Neural cell (in vitro differentiated cells): ENCODE measurements around the gene C14orf180. TPM values are rescaled to one million over a fixed set of nuclear protein-coding genes. Genes with fewer than 3 reads are reported as not detected.

ENCODE experiments used
- H2AFZ ChIP-seq: fragments of 200-600, 300-800 bp; sonication (generic), shearing (Covaris generic); 2 replicates; pipeline ENCODE4 v1.6.0; 2014; ENCODE audit warnings: low read depth, mild to moderate bottlenecking, antibody characterized with exemption, low read length, moderate library complexity
- H3F3A ChIP-seq: fragments of 200-600 bp; shearing (Covaris generic); 2 replicates; pipeline ENCODE4 v1.6.1; 2016; ENCODE audit warnings: mild to moderate bottlenecking, moderate library complexity, mixed read lengths, antibody characterized with exemption, low read length; ENCODE audit not compliant: insufficient read depth, poor library complexity, severe bottlenecking
- H3K27ac ChIP-seq: fragments of 200-600, 300-800 bp; sonication (generic), shearing (Covaris generic); 2 replicates; pipeline ENCODE4 v1.5.1; 2014; ENCODE audit warnings: mild to moderate bottlenecking, low read length, moderate library complexity
- H3K27me3 ChIP-seq: fragments of 300-800, 200-600 bp; sonication (generic), shearing (Covaris generic); 2 replicates; pipeline ENCODE4 v1.6.0; 2014; ENCODE audit warnings: mild to moderate bottlenecking, low read depth, low read length, moderate library complexity; ENCODE audit not compliant: insufficient read depth
- H3K36me3 ChIP-seq: fragments of 300-800, 200-600 bp; sonication (generic), shearing (Covaris generic); 2 replicates; pipeline ENCODE4 v1.5.1; 2014; ENCODE audit warnings: mild to moderate bottlenecking, antibody characterized with exemption, low read length, moderate library complexity; ENCODE audit not compliant: insufficient read depth
- H3K4me2 ChIP-seq: fragments of 300-800, 200-600 bp; sonication (generic), shearing (Covaris generic); 2 replicates; pipeline ENCODE4 v1.6.0; 2014; ENCODE audit warnings: mild to moderate bottlenecking, low read length
- H3K4me3 ChIP-seq: fragments of 300-800, 200-600 bp; sonication (generic), shearing (Covaris generic); 2 replicates; pipeline ENCODE4 v1.5.1; 2014; ENCODE audit warnings: mild to moderate bottlenecking, low read length, moderate library complexity
- H3K79me2 ChIP-seq: fragments of 200-600 bp; shearing (Covaris generic); replicated peaks from 2 replicates; pipeline ENCODE4 v1.6.0; 2014; ENCODE audit warnings: mild to moderate bottlenecking, low read length, moderate library complexity; ENCODE audit not compliant: insufficient read depth
- H3K9ac ChIP-seq: fragments of 300-800, 200-600 bp; sonication (generic), shearing (Covaris generic); 2 replicates; pipeline ENCODE4 v1.6.1; 2016; ENCODE audit warnings: mild to moderate bottlenecking, low read length, mixed read lengths
- H3K9me2 ChIP-seq: fragments of 200-600 bp; shearing (Covaris generic); 2 replicates; pipeline ENCODE4 v1.6.1; 2016; ENCODE audit warnings: mild to moderate bottlenecking, low read length, mixed read lengths; ENCODE audit not compliant: insufficient read depth
- H3K9me3 ChIP-seq: fragments of 200-600, 300-800 bp; sonication (generic), shearing (Covaris generic); 2 replicates; pipeline ENCODE4 v1.6.1; 2016; ENCODE audit warnings: mild to moderate bottlenecking, mixed run types, low read length, moderate library complexity, mixed read lengths
- H4K20me1 ChIP-seq: fragments of 200-600 bp; shearing (Covaris generic); 2 replicates; pipeline ENCODE4 v1.6.1; 2016; ENCODE audit warnings: mild to moderate bottlenecking, mixed run types; ENCODE audit not compliant: insufficient read depth
- EP300 ChIP-seq: fragments of 450-650 bp; conservative IDR thresholded peaks from 2 replicates; pipeline ENCODE4 v1.6.1; 2014; ENCODE audit warnings: antibody characterized with exemption, mild to moderate bottlenecking, moderate library complexity; ENCODE audit not compliant: poor library complexity, severe bottlenecking
- POLR2AphosphoS5 ChIP-seq: IDR thresholded peaks from 2 replicates; pipeline ENCODE4 v1.6.1; 2012
- RAD21 ChIP-seq: fragments of 450-650 bp; conservative IDR thresholded peaks from 2 replicates; pipeline ENCODE4 v1.6.1; 2014; ENCODE audit warnings: antibody characterized with exemption, mild to moderate bottlenecking, moderate library complexity
- polyA plus RNA-seq: library from polyadenylated mRNA; depleted of rRNA; stranded (reverse); fragments of >200 nt; gene quantifications from 2 replicates; pipeline ENCODE4 v1.2.3, GENCODE V29; 2014
- TF ChIP-seq, protein P1 (sequence below): IDR thresholded peaks from 2 replicates; pipeline ENCODE4 v1.6.1; 2012; ENCODE audit warnings: borderline replicate concordance

C14orf180 gene
- polyA plus RNA-seq, 1 donor from 2014 or later = not detected

- H3K9me3 ChIP-seq = no peaks in the 10 kb centered on the region
- no peaks in the 10 kb centered on the region for H3K9me2 ChIP-seq
- TF ChIP-seq, protein P1, sequence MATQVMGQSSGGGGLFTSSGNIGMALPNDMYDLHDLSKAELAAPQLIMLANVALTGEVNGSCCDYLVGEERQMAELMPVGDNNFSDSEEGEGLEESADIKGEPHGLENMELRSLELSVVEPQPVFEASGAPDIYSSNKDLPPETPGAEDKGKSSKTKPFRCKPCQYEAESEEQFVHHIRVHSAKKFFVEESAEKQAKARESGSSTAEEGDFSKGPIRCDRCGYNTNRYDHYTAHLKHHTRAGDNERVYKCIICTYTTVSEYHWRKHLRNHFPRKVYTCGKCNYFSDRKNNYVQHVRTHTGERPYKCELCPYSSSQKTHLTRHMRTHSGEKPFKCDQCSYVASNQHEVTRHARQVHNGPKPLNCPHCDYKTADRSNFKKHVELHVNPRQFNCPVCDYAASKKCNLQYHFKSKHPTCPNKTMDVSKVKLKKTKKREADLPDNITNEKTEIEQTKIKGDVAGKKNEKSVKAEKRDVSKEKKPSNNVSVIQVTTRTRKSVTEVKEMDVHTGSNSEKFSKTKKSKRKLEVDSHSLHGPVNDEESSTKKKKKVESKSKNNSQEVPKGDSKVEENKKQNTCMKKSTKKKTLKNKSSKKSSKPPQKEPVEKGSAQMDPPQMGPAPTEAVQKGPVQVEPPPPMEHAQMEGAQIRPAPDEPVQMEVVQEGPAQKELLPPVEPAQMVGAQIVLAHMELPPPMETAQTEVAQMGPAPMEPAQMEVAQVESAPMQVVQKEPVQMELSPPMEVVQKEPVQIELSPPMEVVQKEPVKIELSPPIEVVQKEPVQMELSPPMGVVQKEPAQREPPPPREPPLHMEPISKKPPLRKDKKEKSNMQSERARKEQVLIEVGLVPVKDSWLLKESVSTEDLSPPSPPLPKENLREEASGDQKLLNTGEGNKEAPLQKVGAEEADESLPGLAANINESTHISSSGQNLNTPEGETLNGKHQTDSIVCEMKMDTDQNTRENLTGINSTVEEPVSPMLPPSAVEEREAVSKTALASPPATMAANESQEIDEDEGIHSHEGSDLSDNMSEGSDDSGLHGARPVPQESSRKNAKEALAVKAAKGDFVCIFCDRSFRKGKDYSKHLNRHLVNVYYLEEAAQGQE = no peak
- no peak for TF ChIP-seq EP300
- TF ChIP-seq RAD21 = no peak
- H3F3A ChIP-seq = no peaks in the 10 kb centered on the region
- H3K9ac ChIP-seq = peak overlapping the region; percentile 52
- H3K36me3 ChIP-seq = no peaks in the 10 kb centered on the region
- peak overlapping the region; percentile 45 for H2AFZ ChIP-seq
- peaks cover 27% of the 10 kb centered on the region for H3K27me3 ChIP-seq
- no peak overlapping the region for H3K4me2 ChIP-seq
- no peaks in the 10 kb centered on the region for H4K20me1 ChIP-seq
- H3K27ac ChIP-seq = no peak overlapping the region
- H3K79me2 ChIP-seq = no peaks in the 10 kb centered on the region
- H3K4me3 ChIP-seq = peak overlapping the region; percentile 62
Observed at GRCh38 chr14:104603711-104604401, 24.3 kb downstream of the C14orf180 start.

GRCh38 chr14:104604458-104605449, 25.2 kb downstream of the C14orf180 start, which contains the start of gene TMEM179:
TSS of gene TMEM179 (minus strand) at chr14:104604772. CDS start at chr14:104604741, 31 bp downstream.
- Histone ChIP-seq H3K27ac (no peak within 1 kb of the TSS), H4K20me1 (no peaks in the 10 kb centered on the region), H3F3A (no peaks in the 10 kb centered on the region), H3K4me3 (peak within 1 kb of the TSS; percentile 62), H3K9me3 (no peaks in the 10 kb centered on the region), H3K27me3 (peaks cover 34% of the 10 kb centered on the region), H3K79me2 (no peaks in the 10 kb centered on the region), H3K4me2 (no peak within 1 kb of the TSS), H2AFZ (peak within 1 kb of the TSS; percentile 45), H3K9me2 (no peaks in the 10 kb centered on the region), H3K9ac (peak within 1 kb of the TSS; percentile 52), H3K36me3 (no peaks in the 10 kb centered on the region)
- TF ChIP-seq RAD21 (no peak), POLR2AphosphoS5 (peak; percentile 7)
- TF ChIP-seq, protein P1 = peak; percentile 66
